G401 (cell line): Measurements from ENCODE around the gene PCNT. TPM values are rescaled to one million over a fixed set of nuclear protein-coding genes. Genes with fewer than 3 reads are reported as not detected.

ENCODE experiments used
- DNase-seq: peaks from one replicate; pipeline ENCODE4 v3.0.0-alpha.2; 2015; ENCODE audit warnings: low spot score
- in situ Hi-C: cut with HindIII; loops from 2 replicates; pipeline ENCODE4 v1.10.0; 2016; ENCODE audit warnings: low sequenced_read_pairs, mixed read lengths
- total RNA-seq: library from RNA; depleted of rRNA; stranded (reverse); fragments of >200 nt; shearing (Covaris generic); gene quantifications from 2 replicates; pipeline ENCODE4 v1.2.3, GENCODE V29; 2014

The PCNT gene
- total RNA-seq, 1 experiment from 2014 or later, result 33.5 TPM

DNA sequence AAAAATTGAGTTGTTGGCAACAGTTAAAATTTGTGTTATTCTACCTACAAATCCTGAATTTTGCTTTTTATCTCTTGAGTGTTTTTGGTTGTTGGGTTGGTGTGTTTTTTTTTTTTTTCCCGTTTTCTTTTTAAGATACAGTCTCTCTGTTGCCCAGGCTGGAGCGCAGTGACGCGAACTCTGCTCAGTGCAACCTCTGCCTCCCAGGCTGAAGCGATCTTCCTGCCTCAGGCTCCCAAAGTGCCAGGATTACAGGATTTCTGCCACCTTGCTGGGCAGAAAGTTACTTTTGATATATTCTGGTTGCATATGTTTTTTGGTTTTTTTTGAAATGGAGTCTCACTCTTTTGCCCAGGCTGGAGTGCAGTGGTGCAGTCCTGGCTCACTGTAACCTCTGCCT lies 4.2 kb downstream of the PCNT start:
- in situ Hi-C loops, result no loop called here
- DNase-seq, result no peak

GRCh38 chr21:46329796-46330195 lies 5.8 kb downstream of the PCNT start:
- in situ Hi-C loops, result no loop called here
- DNase-seq, result no peak

- no peak for DNase-seq
- in situ Hi-C loops, result no loop called here
These were observed 10.6 kb downstream of the PCNT start for GRCh38 chr21:46334351-46335140.

- DNase-seq, result no peak
- in situ Hi-C loops, result no loop called here
These were observed 12.6 kb downstream of the PCNT start for GRCh38 chr21:46336603-46337002.

DNA sequence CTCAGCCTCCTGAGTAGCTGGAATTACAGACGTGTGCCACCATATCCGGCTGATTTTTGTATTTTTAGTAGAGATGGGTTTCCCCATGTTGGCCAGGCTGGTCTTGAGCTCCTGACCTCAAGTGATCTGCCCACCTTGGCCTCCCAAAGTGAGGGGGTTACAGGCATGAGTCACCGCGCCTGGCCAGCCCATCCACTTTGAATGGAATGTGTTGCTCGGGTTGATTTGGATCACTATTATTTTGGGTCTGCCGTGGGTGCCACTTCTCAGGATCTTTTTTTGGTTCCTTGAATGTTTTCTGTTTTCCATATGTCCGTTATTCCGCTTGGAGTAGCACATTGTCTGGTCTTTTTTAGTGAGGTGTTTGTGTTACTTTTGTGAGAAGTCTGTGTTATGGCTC lies 17.0 kb downstream of the PCNT start:
- DNase-seq, result no peak
- in situ Hi-C loops, result no loop called here

DNA sequence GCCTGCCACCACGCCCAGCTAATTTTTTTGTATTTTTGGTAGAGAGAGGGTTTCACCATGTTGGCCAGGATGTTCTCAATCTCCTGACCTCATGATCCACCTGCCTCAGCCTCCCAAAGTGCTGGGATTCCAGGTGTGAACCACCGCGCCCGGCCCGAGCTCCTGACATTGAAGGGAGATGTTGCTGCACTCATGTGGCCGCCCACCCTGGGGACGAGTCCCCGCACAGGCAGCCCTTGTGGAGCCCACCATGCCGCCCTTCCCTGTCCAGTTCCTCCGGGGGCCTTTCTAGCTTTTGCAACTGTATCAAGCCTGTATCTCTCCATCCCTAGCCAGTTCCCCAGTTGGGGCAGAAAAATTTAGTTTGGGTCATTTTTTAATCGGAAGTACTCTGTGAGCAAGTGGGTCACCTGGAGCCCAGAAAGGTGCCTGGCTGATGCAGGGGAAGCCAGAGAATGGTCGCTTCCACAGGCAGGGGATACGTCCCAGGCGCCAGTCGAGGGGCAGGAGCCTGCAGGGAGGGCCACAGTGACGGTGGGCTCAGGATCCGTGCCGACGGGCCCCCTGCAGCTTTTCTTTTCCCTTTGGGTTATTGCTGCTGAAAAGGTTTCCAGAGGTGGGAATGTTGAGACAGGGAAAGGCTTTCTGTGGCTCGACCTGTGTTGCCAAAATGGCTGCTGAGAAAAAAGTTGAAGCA lies 20.4 kb downstream of the PCNT start:
- DNase-seq, result no peak

DNA sequence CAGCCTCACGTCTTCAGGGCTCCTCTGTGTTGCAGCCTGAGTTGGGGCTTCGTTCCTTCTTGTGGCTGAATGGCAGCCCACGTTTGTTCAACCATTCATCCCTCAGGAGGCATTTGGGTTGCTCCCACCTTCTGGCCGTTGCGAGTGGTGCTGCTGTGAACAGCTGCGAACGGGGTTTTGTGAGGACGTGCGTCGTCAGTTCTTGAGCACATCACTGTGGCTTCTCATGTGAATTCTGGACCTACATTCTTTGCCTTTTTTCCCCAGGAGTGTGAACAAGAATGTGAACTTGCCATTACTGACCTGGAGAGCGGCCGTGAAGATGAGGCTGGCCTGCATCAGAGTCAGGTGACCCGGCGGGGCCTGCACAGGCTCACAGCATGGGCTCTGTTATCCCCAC lies 21.9 kb downstream of the PCNT start:
- no peak for DNase-seq
- in situ Hi-C loops, result no loop called here

More for the DNA sequence above, 20.4 kb downstream of the PCNT start:
- in situ Hi-C loops, result no loop called here

DNA sequence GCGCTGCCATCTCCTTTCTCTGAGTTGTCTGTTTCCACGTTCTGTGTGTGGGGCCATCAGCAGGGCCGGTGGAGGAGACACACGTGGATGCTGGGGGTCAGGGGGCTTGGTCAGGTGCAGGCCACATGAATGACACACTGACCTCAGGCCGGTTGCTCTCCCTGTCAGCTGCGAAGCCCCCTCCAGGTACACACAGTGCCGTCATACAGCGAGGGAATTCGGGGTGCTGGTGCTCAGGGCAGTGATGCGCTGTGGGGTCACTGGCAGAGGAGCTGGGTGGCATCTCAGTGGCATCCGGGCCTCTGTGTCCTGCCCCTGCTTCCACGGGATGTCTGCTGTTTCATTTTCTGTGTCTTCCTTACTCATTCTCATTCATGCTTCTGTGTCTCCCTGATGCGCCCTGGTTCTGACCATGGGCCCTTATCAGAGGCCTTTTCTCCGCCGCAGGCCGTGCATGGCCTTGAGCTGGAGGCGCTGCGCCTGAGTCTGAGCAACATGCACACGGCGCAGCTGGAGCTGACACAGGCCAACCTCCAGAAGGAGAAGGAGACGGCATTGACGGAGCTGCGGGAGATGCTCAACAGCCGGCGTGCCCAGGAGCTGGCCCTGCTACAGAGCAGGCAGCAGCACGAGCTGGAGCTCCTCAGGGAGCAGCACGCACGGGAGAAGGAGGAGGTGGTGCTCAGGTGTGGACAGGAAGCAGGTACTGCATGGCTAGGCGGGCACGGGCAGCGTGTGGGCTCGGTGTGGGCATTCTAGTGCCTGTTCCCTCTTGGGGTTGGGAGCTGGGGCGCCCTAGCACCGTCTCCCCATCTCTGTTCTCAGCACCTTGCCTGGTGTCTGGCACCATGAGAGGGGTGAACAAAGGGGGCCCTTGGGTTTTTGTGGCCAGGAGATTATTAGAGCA lies 22.6 kb downstream of the PCNT start:
- no peak for DNase-seq
- in situ Hi-C loops, result no loop called here

GRCh38 chr21:46347203-46347550 lies 23.2 kb downstream of the PCNT start:
- in situ Hi-C loops, result no loop called here
- no peak for DNase-seq

GRCh38 chr21:46347791-46348381 lies 23.9 kb downstream of the PCNT start:
- DNase-seq, result no peak
- in situ Hi-C loops, result no loop called here

DNA sequence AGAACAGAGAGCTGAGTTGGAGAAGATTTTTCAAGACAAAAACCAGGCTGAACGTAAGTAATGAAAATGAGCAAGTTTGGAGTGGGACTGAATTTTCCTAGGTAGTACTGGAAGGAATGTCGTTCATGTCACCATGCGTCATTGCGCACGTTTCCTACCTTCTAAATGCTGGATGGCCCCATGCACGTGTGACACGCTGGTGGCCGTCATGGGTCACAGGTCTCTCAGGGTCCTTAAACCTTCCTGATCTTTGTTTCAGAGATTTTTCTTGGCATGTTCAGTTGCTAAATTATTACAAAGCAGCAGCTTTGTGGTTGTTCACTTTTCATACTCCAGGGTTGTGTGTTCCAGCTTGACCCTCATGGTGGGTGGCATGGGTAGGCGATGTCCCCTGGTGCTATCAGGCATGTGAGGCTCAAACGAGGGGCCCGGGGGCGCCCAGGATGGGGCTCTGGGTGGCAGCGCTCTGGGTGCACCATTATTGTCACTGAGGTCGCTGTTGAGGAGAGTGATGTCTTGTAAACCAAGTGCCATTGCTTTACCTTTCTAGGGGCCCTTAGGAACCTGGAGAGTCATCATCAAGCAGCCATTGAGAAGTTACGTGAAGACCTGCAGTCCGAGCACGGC lies 25.3 kb downstream of the PCNT start:
- in situ Hi-C loops, result no loop called here
- DNase-seq, result no peak

DNA sequence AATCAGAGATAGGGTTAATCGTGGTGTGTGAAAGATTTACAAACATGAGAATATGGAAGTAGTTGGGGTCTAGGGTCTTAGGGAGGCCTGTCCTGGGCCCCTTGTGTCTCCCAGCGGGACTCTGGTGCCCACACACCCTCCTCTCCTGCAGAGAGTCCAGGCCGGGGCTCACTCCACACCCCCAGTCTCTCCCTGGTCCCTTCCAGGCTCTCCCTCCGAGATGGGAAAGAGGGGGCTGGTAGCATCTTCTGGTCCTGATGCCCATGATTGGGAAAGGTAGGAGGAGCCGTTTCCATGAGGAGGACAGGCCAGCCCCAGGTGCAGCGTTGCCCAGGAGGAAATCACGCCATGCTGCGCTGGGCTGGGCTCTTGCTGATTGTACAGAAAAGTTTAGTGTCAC lies 26.6 kb downstream of the PCNT start:
- in situ Hi-C loops, result no loop called here
- no peak for DNase-seq

DNA sequence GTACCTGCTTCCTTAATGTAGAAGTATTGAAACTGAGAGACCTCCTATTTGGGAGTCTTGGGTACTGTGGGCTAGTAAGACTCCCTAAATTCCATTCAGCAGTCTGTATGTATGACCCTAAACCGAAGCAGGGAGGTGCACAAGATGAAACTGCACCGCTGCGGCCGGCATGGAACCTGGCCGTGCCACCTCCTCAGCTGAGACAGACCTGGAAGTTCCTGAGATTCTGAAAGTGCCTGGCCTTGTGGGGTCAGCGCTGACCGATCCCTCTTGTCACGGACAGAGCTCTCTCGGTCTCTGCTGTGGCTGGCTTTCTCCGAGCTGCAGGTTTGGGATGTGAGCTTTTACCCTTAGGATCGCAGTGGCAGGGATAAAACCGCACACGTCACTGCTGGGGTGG lies 27.0 kb downstream of the PCNT start:
- no peak for DNase-seq
- in situ Hi-C loops, result no loop called here

- in situ Hi-C loops, result no loop called here
- no peak for DNase-seq
These were observed 27.7 kb downstream of the PCNT start for GRCh38 chr21:46351476-46352163.

GRCh38 chr21:46352164-46352515 lies 28.2 kb downstream of the PCNT start:
- no peak for DNase-seq
- in situ Hi-C loops, result no loop called here

DNA sequence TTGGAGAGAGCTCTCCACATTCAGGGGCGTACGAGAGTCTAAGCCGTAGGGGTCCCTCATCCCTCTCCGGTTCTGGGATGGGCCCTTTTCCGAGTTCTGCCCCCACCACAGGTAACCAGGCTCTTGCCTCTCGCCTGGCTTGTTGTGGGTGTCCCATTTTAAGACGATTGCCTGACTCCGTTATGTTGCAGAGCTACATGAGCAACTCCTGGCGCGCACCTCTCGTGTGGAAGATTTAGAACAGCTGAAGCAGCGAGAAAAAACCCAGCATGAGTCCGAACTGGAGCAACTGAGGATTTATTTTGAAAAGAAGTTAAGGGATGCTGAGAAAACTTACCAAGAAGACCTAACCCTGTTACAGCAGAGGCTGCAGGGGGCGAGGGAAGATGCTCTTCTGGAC lies 29.0 kb downstream of the PCNT start:
- DNase-seq, result no peak
- in situ Hi-C loops, result no loop called here

DNA sequence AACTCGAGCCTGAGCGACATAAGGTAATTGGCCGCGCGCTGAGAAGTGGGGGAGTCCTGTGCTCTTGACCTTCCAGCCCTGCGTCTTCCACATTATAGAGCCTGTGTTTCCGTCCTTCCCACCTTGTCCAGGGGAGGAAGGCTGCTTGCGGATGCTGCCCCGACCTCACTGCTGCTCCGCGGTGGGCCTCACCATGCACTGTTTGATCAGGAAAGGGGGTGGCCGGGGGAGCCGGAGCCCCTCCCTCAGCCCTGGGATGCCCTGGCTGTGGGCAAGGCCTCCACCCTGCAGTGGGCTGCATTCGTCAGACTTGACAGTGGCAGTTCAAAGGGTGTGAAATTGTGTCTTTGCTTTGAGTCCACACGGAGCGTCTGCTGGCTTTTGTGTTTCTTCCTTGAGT lies 30.1 kb downstream of the PCNT start:
- DNase-seq, result no peak
- in situ Hi-C loops, result no loop called here

GRCh38 chr21:46354518-46354917 lies 30.6 kb downstream of the PCNT start:
- in situ Hi-C loops, result no loop called here
- DNase-seq, result no peak
